H1 (cell line): ENCODE results near the gene JAKMIP2. TPM values are rescaled to one million over a fixed set of nuclear protein-coding genes. Genes with fewer than 3 reads are reported as not detected.

Experiments used
- CTCF ChIA-PET: fragments of 300-600 bp; sonication (Branson Sonifier 250); formaldehyde crosslinking; loops from one replicate; lab custom pipeline; 2021; ENCODE audit not compliant: partially characterized antibody; lab: Charles Lee
- POLR2A ChIA-PET: fragments of 300-600 bp; sonication (Branson Sonifier 250); formaldehyde crosslinking; loops from one replicate; lab custom pipeline; 2021; ENCODE audit warnings: inconsistent platforms; ENCODE audit not compliant: partially characterized antibody; lab: Charles Lee
- DNase-seq, 2 experiments: peaks; one replicate each; pipeline versions ENCODE4 v3.0.0 to v3.0.0-alpha.2; 2010 to 2022; ENCODE audit warnings: low spot score in 2 of 2, low read depth in 1 of 2, mixed read lengths in 1 of 2
- FAIRE-seq: peaks from 2 replicates; lab custom pipeline; 2011; peaks lifted over from hg19 to GRCh38; lab: Jason Lieb, UNC
- H2AFZ ChIP-seq: 2 replicates; pipeline ENCODE4 v1.8.1; 2012; ENCODE audit warnings: low read length, inconsistent platforms
- H2AK5ac ChIP-seq: 2 replicates; pipeline ENCODE4 v1.6.1; 2013; ENCODE audit warnings: low read depth, low read length
- H2BK120ac ChIP-seq: replicated peaks from 2 replicates; pipeline ENCODE3; 2013; ENCODE audit warnings: low read depth, low read length, inconsistent platforms
- H2BK12ac ChIP-seq: 2 replicates; pipeline ENCODE4 v1.6.1; 2013; ENCODE audit warnings: low read depth, low read length
- H2BK15ac ChIP-seq: 2 replicates; pipeline ENCODE4 v1.6.1; 2013; ENCODE audit warnings: low read length
- H2BK20ac ChIP-seq: 2 replicates; pipeline ENCODE4 v1.6.1; 2013; ENCODE audit warnings: low read length
- H2BK5ac ChIP-seq: 2 replicates; pipeline ENCODE4 v1.6.1; 2013; ENCODE audit warnings: low read depth, low read length
- H3K14ac ChIP-seq: 2 replicates; pipeline ENCODE4 v1.6.1; 2013; ENCODE audit warnings: inconsistent platforms; ENCODE audit not compliant: insufficient read length
- H3K18ac ChIP-seq: 2 replicates; pipeline ENCODE4 v1.6.1; 2013; ENCODE audit warnings: low read length; ENCODE audit errors: extremely low read depth
- H3K23ac ChIP-seq: 2 replicates; pipeline ENCODE4 v1.6.1; 2013; ENCODE audit warnings: inconsistent platforms; ENCODE audit not compliant: insufficient read length
- H3K23me2 ChIP-seq: 2 replicates; pipeline ENCODE4 v1.6.1; 2013; ENCODE audit warnings: low read depth, low read length
- H3K27ac ChIP-seq: 2 replicates; pipeline ENCODE4 v1.6.1; 2011; ENCODE audit warnings: low read depth, low read length, inconsistent platforms
- H3K27me3 ChIP-seq, 4 experiments: replicated peaks in 1 of 4; 1 replicate in 1 of 4; 2 replicates in 3 of 4; pipeline versions ENCODE4 v1.6.1 to v1.8.1; 2011 to 2013; ENCODE audit warnings: low read length in 3 of 4, mild to moderate bottlenecking in 3 of 4, inconsistent platforms in 2 of 4, mixed read lengths in 2 of 4, moderate library complexity in 1 of 4; ENCODE audit not compliant: control insufficient read depth in 3 of 4, insufficient read depth in 3 of 4; ENCODE audit errors: extremely low read depth in 1 of 4
- H3K36me3 ChIP-seq, 4 experiments: 2 replicates each; pipeline versions ENCODE4 v1.6.1 to v1.8.1; 2011 to 2013; ENCODE audit warnings: mild to moderate bottlenecking in 4 of 4, low read length in 3 of 4, moderate library complexity in 2 of 4, control low read depth in 1 of 4, inconsistent platforms in 1 of 4; ENCODE audit not compliant: insufficient read depth in 4 of 4, control insufficient read depth in 2 of 4
- H3K4ac ChIP-seq: replicated peaks from 2 replicates; pipeline ENCODE3; 2013; ENCODE audit warnings: low read length, low read depth, mixed read lengths, inconsistent platforms; ENCODE audit not compliant: insufficient read length
- H3K4me1 ChIP-seq, 4 experiments: replicated peaks in 1 of 4; 1 replicate in 1 of 4; 2 replicates in 3 of 4; pipeline versions ENCODE4 v1.6.1 to v1.8.1; 2011 to 2013; ENCODE audit warnings: low read length in 3 of 4, inconsistent platforms in 2 of 4, mixed read lengths in 1 of 4; ENCODE audit not compliant: insufficient read depth in 4 of 4, control insufficient read depth in 3 of 4
- H3K4me2 ChIP-seq, 2 experiments: 2 replicates each; pipeline versions ENCODE4 v1.6.1 to v1.8.1; 2011 to 2013; ENCODE audit warnings: low read depth in 2 of 2, low read length in 2 of 2, control low read depth in 1 of 2, inconsistent platforms in 1 of 2, mild to moderate bottlenecking in 1 of 2; ENCODE audit not compliant: insufficient read depth in 1 of 2
- H3K4me3 ChIP-seq, 4 experiments: fragments of 200-600, 300-600 bp in 1 of 4; sonication (generic), shearing (Covaris generic), sonication (Bioruptor Twin) in 1 of 4; 2 replicates each; pipeline versions ENCODE4 v1.5.1 to v1.8.1; 2011 to 2016; ENCODE audit warnings: low read length in 4 of 4, low read depth in 3 of 4, control low read depth in 2 of 4, inconsistent platforms in 2 of 4, mild to moderate bottlenecking in 2 of 4, mixed read lengths in 1 of 4, moderate library complexity in 1 of 4; ENCODE audit not compliant: insufficient read depth in 2 of 4; ENCODE audit errors: extremely low read depth in 1 of 4
- H3K56ac ChIP-seq: replicated peaks from 2 replicates; pipeline ENCODE3; 2013; ENCODE audit warnings: low read depth, mild to moderate bottlenecking, mixed read lengths, low read length, inconsistent platforms; ENCODE audit not compliant: insufficient read length
- H3K79me1 ChIP-seq: 2 replicates; pipeline ENCODE4 v1.6.1; 2013; ENCODE audit warnings: low read depth, low read length, control low read depth
- H3K79me2 ChIP-seq, 2 experiments: 2 replicates each; pipeline versions ENCODE4 v1.6.1 to v1.8.1; 2012 to 2013; ENCODE audit warnings: low read length in 2 of 2, mild to moderate bottlenecking in 2 of 2, inconsistent platforms in 1 of 2; ENCODE audit not compliant: insufficient read depth in 2 of 2, control insufficient read depth in 1 of 2
- H3K9ac ChIP-seq, 4 experiments: replicated peaks in 1 of 4; 1 replicate in 1 of 4; 2 replicates in 3 of 4; pipeline versions ENCODE4 v1.6.1 to v1.8.1; 2011 to 2013; ENCODE audit warnings: low read depth in 3 of 4, low read length in 3 of 4, control low read depth in 2 of 4, mild to moderate bottlenecking in 2 of 4, moderate library complexity in 2 of 4, inconsistent platforms in 1 of 4; ENCODE audit errors: extremely low read depth in 1 of 4
- H3K9me3 ChIP-seq, 2 experiments: 2 replicates each; pipeline versions ENCODE4 v1.6.1 to v1.8.1; 2012 to 2013; ENCODE audit warnings: mild to moderate bottlenecking in 2 of 2, moderate library complexity in 2 of 2, control low read depth in 1 of 2, inconsistent platforms in 1 of 2, low read depth in 1 of 2, low read length in 1 of 2, mixed read lengths in 1 of 2; ENCODE audit not compliant: insufficient read depth in 2 of 2
- H4K20me1 ChIP-seq, 2 experiments: replicated peaks in 1 of 2; 2 replicates each; pipeline versions ENCODE3 to v1.8.1; 2011 to 2013; ENCODE audit warnings: inconsistent platforms in 2 of 2, low read length in 2 of 2, mild to moderate bottlenecking in 1 of 2; ENCODE audit not compliant: insufficient read depth in 2 of 2, control insufficient read depth in 1 of 2
- H4K5ac ChIP-seq: 2 replicates; pipeline ENCODE4 v1.6.1; 2013; ENCODE audit warnings: low read length, low read depth, mixed read lengths, inconsistent platforms; ENCODE audit not compliant: insufficient read length
- H4K8ac ChIP-seq: 2 replicates; pipeline ENCODE4 v1.8.0; 2013; ENCODE audit warnings: mild to moderate bottlenecking, moderate library complexity, low read length, inconsistent platforms; ENCODE audit not compliant: insufficient read depth; ENCODE audit errors: extremely low read depth
- H4K91ac ChIP-seq: replicated peaks from 2 replicates; pipeline ENCODE3; 2013; ENCODE audit warnings: low read length, mixed read lengths, inconsistent platforms; ENCODE audit not compliant: insufficient read length
- BCL11A ChIP-seq, 2 experiments: IDR thresholded peaks; one replicate each; pipeline ENCODE4 v1.6.1; 2011; ENCODE audit warnings: low read depth in 2 of 2, low read length in 2 of 2, mild to moderate bottlenecking in 2 of 2
- POLR2A ChIP-seq, 2 experiments: IDR thresholded peaks; 1 replicate in 1 of 2; 2 replicates in 1 of 2; pipeline ENCODE4 v1.6.1; 2011; ENCODE audit warnings: low read depth in 2 of 2, low read length in 2 of 2, mild to moderate bottlenecking in 2 of 2; ENCODE audit errors: control extremely low read depth in 1 of 2
- POLR2AphosphoS5 ChIP-seq: IDR thresholded peaks from 2 replicates; pipeline ENCODE4 v1.6.1; 2011; ENCODE audit warnings: low read depth, low read length
- POU5F1 ChIP-seq: IDR thresholded peaks from 2 replicates; pipeline ENCODE4 v1.6.1; 2011; ENCODE audit warnings: low read depth, mild to moderate bottlenecking, low read length, moderate library complexity
- RAD21 ChIP-seq, 2 experiments: IDR thresholded peaks in 1 of 2; conservative IDR thresholded peaks in 1 of 2; 2 replicates each; pipeline ENCODE4 v1.6.1; 2011; ENCODE audit warnings: low read depth in 2 of 2, low read length in 2 of 2, improper control_type of control experiment in 1 of 2, inconsistent platforms in 1 of 2, mild to moderate bottlenecking in 1 of 2, moderate library complexity in 1 of 2
- SIN3A ChIP-seq, 2 experiments: IDR thresholded peaks in 1 of 2; conservative IDR thresholded peaks in 1 of 2; 2 replicates each; pipeline ENCODE4 v1.6.1; 2011 to 2012; ENCODE audit warnings: low read length in 2 of 2, improper control_type of control experiment in 1 of 2, low read depth in 1 of 2, mild to moderate bottlenecking in 1 of 2
- SP4 ChIP-seq: IDR thresholded peaks from 2 replicates; pipeline ENCODE4 v1.6.1; 2012; ENCODE audit warnings: low read length, inconsistent platforms
- SRF ChIP-seq: IDR thresholded peaks from 2 replicates; pipeline ENCODE4 v1.6.1; 2011; ENCODE audit warnings: mild to moderate bottlenecking, low read depth, low read length, moderate library complexity
- SUZ12 ChIP-seq: fragments of 200-600 bp; sonication (generic); IDR thresholded peaks from 2 replicates; pipeline ENCODE4 v1.6.1; 2012; ENCODE audit warnings: mild to moderate bottlenecking, inconsistent platforms, low read length, moderate library complexity, mixed read lengths
- TAF7 ChIP-seq: optimal IDR thresholded peaks from 2 replicates; pipeline ENCODE3; 2011; ENCODE audit warnings: low read depth, mild to moderate bottlenecking, inconsistent platforms, low read length, moderate library complexity, borderline replicate concordance
- WGBS, 2 experiments: shearing (Covaris generic) in 1 of 2; methylation state at CpG; one replicate each; pipeline versions ENCODE4 v1.1.6 to v1.1.7; 2013 to 2015; ENCODE audit warnings: low lambda C conversion rate in 2 of 2, mixed read lengths in 2 of 2, inconsistent platforms in 1 of 2, low coverage in 1 of 2, missing lambda C conversion rate in 1 of 2; ENCODE audit not compliant: insufficient replicate concordance in 2 of 2, insufficient coverage in 1 of 2, insufficient read length in 1 of 2; ENCODE audit errors: extremely low coverage in 1 of 2, missing lambda C conversion rate in 1 of 2; 5-methylcytosine and 5-hydroxymethylcytosine counted together
- polyA plus RNA-seq, 7 experiments: library from polyadenylated mRNA; depleted of rRNA in 3 of 7; stranded (reverse) in 5 of 7; unstranded in 2 of 7; fragments of >200 nt in 5 of 7; fragments of 200-250 nt in 2 of 7; gene quantifications; 1 replicate in 5 of 7; 2 replicates in 1 of 7; 4 replicates in 1 of 7; pipeline versions ENCODE4 v1.2.1 to v1.2.3, GENCODE V29; 2011 to 2013; ENCODE audit warnings: missing spikeins in 2 of 7, mixed read lengths in 2 of 7
- total RNA-seq: library from RNA; stranded (reverse); fragmentation: NEBNext Ultra II Directional; extraction: Animal tissue kit (Norgen Biotek cat#: 25700); gene quantifications from 2 replicates; pipeline ENCODE4 v1.2.1, GENCODE V29; 2021
- TF ChIP-seq, protein P1 (sequence below): IDR thresholded peaks from 2 replicates; pipeline ENCODE4 v1.6.1; 2012; ENCODE audit warnings: low read length, inconsistent platforms

JAKMIP2 gene
- total and polyA plus RNA-seq, 2 of the 8 experiments (the other 6 are each of a cell fraction or from before 2014, with no cell fraction given), result 2.4 to 13.6 TPM

DNA sequence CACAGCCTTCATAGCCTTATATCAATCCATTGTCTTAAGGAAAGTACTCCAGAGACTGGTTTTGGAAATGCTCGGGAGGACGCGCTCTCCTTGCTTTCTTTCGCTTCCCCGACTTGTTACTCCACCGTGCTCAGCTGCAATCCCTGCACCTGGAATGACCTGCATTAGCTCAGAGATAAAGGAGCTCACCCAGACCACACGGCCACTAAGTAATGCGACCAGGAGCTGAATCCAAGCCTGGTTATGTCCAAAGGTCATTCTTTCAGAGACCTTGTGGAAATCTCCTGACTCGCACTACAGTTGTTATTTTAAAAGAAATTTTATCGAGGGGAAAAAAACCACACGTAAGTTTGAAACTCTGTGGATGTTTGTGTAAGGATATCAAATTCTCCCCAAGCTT, 137.3 kb downstream of the JAKMIP2 start:
- H3K4me1 ChIP-seq, result no peaks in the 10 kb centered on the region
- H3K27ac ChIP-seq, result no peak overlapping the region
- ChIA-PET POLR2A (no interaction called here), CTCF (interaction anchor here (1.1 to 1.4 kb wide), 3 partner anchors 44 to 178 kb away, joined by 3 to 5 read pairs (median 4); no protein-coding TSS in a partner anchor)
- H2BK120ac ChIP-seq, result no peak overlapping the region
- H3K56ac ChIP-seq, result no peak overlapping the region
- no peaks in the 10 kb centered on the region for H4K20me1 ChIP-seq
- no peak overlapping the region for H3K14ac ChIP-seq
- FAIRE-seq, result no peak
- no peak overlapping the region for H2BK12ac ChIP-seq
- no peaks in the 10 kb centered on the region for H3K9me3 ChIP-seq
- H3K27me3 ChIP-seq, result no peaks in the 10 kb centered on the region
- no peak overlapping the region for H3K23ac ChIP-seq
- H3K79me2 ChIP-seq, result no peaks in the 10 kb centered on the region
- H3K4ac ChIP-seq, result no peak overlapping the region
- H3K4me3 ChIP-seq, result no peak overlapping the region
- H3K36me3 ChIP-seq, result peaks cover 2 to 70% (median 16%) of the 10 kb centered on the region in 4 experiments; a peak in 6 of 8 replicates
- no peak overlapping the region for H2BK15ac ChIP-seq
- H2AFZ ChIP-seq, result no peak overlapping the region
- H3K18ac ChIP-seq, result no peak overlapping the region
- H2AK5ac ChIP-seq, result no peak overlapping the region
- H3K23me2 ChIP-seq, result no peaks in the 10 kb centered on the region
- H2BK20ac ChIP-seq, result no peak overlapping the region
- H4K91ac ChIP-seq, result no peak overlapping the region
- H3K4me2 ChIP-seq, result no peak overlapping the region
- no peak overlapping the region for H4K5ac ChIP-seq
- DNase-seq, result no peak
- no peaks in the 10 kb centered on the region for H3K79me1 ChIP-seq
- H3K9ac ChIP-seq, result no peak overlapping the region
- WGBS, 2 experiments, result 93% methylated on average over 11 of the region's 11 CpGs; no CpG with 5 or more reads in 1 of the 2 experiments
- peak overlapping the region; percentile 41; the same call in 1 of the 2 replicates for H4K8ac ChIP-seq
- H2BK5ac ChIP-seq, result no peak overlapping the region
- TF ChIP-seq SRF (no peak), POU5F1 (no peak), RAD21 (IDR thresholded peaks at IDR 0.05 in 1 of 2, conservative IDR thresholded peaks at IDR 0.05 in 1 of 2; ENCODE audit: low read depth in 2 of 2, low read length in 2 of 2) (no peak), SP4 (no peak), POLR2A (IDR thresholded peaks at IDR 0.05; ENCODE audit: control extremely low read depth in 1 of 2, low read depth in 2 of 2, low read length in 2 of 2) (no peak), POLR2AphosphoS5 (no peak), SIN3A (conservative IDR thresholded peaks at IDR 0.05 in 1 of 2, IDR thresholded peaks at IDR 0.05 in 1 of 2; ENCODE audit: low read depth in 1 of 2, low read length in 2 of 2) (no peak), TAF7 (no peak), BCL11A (IDR thresholded peaks at IDR 0.05; ENCODE audit: low read depth in 2 of 2, low read length in 2 of 2) (no peak), SUZ12 (no peak)
- TF ChIP-seq, protein P1, sequence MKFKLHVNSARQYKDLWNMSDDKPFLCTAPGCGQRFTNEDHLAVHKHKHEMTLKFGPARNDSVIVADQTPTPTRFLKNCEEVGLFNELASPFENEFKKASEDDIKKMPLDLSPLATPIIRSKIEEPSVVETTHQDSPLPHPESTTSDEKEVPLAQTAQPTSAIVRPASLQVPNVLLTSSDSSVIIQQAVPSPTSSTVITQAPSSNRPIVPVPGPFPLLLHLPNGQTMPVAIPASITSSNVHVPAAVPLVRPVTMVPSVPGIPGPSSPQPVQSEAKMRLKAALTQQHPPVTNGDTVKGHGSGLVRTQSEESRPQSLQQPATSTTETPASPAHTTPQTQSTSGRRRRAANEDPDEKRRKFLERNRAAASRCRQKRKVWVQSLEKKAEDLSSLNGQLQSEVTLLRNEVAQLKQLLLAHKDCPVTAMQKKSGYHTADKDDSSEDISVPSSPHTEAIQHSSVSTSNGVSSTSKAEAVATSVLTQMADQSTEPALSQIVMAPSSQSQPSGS, result no peak
